Measurements from ENCODE around the gene PDS5B.
"Not testable (repeated sequence)": the region's sequence is repeated elsewhere in the genome, so short reads cannot be mapped to it uniquely, and the experiment has no call there.

The PDS5B gene, protein sequence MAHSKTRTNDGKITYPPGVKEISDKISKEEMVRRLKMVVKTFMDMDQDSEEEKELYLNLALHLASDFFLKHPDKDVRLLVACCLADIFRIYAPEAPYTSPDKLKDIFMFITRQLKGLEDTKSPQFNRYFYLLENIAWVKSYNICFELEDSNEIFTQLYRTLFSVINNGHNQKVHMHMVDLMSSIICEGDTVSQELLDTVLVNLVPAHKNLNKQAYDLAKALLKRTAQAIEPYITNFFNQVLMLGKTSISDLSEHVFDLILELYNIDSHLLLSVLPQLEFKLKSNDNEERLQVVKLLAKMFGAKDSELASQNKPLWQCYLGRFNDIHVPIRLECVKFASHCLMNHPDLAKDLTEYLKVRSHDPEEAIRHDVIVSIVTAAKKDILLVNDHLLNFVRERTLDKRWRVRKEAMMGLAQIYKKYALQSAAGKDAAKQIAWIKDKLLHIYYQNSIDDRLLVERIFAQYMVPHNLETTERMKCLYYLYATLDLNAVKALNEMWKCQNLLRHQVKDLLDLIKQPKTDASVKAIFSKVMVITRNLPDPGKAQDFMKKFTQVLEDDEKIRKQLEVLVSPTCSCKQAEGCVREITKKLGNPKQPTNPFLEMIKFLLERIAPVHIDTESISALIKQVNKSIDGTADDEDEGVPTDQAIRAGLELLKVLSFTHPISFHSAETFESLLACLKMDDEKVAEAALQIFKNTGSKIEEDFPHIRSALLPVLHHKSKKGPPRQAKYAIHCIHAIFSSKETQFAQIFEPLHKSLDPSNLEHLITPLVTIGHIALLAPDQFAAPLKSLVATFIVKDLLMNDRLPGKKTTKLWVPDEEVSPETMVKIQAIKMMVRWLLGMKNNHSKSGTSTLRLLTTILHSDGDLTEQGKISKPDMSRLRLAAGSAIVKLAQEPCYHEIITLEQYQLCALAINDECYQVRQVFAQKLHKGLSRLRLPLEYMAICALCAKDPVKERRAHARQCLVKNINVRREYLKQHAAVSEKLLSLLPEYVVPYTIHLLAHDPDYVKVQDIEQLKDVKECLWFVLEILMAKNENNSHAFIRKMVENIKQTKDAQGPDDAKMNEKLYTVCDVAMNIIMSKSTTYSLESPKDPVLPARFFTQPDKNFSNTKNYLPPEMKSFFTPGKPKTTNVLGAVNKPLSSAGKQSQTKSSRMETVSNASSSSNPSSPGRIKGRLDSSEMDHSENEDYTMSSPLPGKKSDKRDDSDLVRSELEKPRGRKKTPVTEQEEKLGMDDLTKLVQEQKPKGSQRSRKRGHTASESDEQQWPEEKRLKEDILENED (N-terminal part only)

GRCh38 chr13:32586080-32586900, at the start of gene PDS5B:
TSS of gene PDS5B (plus strand) at chr13:32586452. CDS start at chr13:32648773, 62,321 bp downstream.
- DNase-seq = peak; percentile 93

- peak; percentile 44 for DNase-seq
These were observed 48.6 kb upstream of the PDS5B start for GRCh38 chr13:32537580-32538142.

DNA sequence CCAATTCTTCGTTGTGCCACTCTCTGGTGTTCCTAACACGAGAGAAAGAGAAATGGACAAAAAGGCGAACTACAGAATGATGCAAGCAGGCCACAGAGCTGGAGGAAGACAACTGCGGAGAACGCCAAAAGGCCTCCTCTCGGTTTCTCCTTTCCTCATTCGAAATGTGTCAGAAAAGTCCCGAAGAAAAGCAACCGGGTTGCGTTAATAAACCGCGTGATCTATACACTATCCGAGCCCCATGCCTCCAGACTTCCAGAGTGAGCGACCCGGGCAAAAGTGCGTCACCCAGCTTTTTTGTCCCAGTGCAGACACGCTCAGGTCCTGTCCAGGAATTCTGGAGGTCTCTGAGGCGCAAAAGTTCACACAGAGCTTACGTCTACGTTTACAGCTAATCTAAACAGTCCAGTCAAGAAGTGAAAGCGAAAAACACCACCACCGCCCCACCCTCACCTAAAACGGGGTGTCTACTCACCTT, 48.1 kb upstream of the PDS5B start:
- no peak for DNase-seq

GRCh38 chr13:32538621-32539246, 47.5 kb upstream of the PDS5B start, which contains the start of gene N4BP2L2:
TSS of gene N4BP2L2 (minus strand) at chr13:32538795. CDS start at chr13:32537027, 1,768 bp downstream.
- peak; percentile 91 for DNase-seq

- DNase-seq = no peak
These were observed 44.0 kb upstream of the PDS5B start for GRCh38 chr13:32542221-32542620.

DNA sequence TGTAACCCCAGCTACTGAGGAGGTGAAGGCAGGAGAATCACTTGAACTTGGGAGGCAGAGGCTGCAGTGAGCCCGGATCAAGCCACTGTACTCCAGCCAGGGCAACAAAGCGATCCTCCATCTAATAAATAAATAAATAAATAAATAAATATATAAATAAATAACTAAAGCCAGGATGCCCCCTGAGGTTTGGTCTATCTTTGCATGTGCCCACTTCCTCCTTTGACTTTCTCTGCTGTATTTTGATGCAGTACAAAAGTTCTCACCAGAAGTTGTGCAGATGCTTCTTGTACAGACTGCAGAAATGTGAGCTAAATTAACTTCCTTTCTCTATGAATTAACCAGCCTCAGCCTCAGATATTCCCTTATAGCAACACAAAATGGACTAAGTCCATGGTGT, 41.2 kb upstream of the PDS5B start:
- DNase-seq = no peak

DNA sequence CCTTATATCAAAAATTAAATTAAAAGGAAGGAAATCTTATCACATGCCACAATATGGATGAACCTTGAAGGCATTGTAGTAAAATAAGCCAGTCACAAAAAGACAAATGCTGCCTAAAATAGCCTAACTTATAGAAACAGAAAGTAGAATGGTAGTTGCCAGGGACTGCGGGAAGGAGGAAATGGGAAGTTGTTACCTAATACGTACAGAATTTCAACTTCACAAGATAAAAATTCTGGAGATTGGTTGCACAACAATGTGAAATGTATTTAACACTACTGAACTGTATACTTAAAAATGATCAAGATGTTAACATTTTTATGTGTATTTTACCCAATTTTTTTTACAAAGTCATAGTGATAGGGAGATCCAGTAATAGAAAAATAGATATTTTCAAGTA, 37.4 kb upstream of the PDS5B start:
- no peak for DNase-seq

DNA sequence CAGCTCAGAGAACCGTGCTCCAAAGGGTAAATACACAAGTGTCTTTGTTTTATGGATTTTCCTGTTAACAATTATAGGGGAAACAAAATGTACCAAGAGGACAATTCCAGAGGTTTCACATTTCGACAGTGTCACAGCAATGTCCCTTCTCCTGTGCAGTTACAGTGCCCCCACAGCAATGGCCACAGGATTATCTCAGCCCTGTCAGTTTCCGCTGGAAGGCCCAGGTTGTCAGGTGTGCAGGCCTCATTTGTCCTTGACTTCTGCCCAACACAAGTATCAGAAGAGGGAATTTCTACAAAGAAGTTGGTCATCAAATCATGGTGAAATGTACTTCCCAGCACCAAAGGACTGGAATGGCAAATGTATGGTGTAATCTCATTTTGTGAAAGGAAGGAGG, 36.5 kb upstream of the PDS5B start:
- DNase-seq = no peak

- DNase-seq = no peak
These were observed 32.5 kb upstream of the PDS5B start for GRCh38 chr13:32553720-32554119.

- DNase-seq = no peak
These were observed 30.6 kb upstream of the PDS5B start for GRCh38 chr13:32555613-32556012.

- DNase-seq = not testable (repeated sequence)
These were observed 25.4 kb upstream of the PDS5B start for GRCh38 chr13:32560842-32561241.

- DNase-seq = not testable (repeated sequence)
These were observed 10.6 kb upstream of the PDS5B start for GRCh38 chr13:32575687-32576086.

- DNase-seq = no peak
These were observed 9.2 kb upstream of the PDS5B start for GRCh38 chr13:32577032-32577431.

DNA sequence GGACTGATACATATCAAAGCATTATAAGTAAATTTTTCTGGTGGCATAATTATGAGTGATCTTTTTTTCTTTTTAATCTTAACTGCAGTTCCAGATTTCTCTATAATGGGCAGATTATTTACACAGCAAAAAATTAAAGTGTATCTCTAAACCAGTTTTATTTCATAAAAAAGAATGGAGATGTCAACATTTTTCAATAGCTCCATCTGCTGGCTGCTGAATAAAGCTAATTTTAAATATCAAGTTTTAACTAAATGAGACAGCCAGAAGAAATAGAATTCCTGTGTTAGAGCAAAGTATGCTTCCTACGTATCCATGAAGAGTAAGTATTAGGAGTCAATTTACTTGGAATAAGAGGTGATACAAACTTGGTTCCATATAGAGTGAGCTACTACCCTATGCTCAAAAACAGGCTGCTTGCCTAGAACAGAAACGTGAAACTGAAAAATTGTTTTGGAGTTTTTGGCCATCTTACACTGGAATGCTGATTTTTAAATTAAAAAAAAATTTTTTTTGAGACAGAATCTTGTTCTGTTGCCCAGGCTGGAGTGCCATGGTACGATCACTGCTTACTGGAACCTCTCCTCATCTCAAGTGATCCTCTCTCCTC, 5.0 kb upstream of the PDS5B start:
- no peak for DNase-seq

DNA sequence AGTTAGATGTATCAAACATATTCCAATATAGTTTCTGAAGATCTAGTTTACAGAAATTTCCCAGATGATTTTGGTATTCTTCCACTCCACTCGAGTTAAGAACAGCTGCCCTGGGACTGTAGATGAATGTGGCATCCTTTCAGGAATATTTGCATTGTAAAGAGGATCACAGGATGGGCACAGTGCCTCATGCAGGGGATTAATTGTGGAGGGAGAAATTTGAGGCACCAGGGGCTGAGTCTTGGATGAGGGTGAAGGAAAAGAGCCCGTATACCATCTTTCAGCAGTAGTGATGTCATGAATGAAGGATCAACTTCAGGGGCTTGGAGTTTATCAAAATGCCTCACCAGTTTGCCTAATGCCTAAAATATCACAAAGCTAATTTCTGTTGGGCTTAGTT, 4.0 kb upstream of the PDS5B start:
- no peak for DNase-seq

- DNase-seq = no peak
These were observed 3.3 kb upstream of the PDS5B start for GRCh38 chr13:32582991-32583390.

DNA sequence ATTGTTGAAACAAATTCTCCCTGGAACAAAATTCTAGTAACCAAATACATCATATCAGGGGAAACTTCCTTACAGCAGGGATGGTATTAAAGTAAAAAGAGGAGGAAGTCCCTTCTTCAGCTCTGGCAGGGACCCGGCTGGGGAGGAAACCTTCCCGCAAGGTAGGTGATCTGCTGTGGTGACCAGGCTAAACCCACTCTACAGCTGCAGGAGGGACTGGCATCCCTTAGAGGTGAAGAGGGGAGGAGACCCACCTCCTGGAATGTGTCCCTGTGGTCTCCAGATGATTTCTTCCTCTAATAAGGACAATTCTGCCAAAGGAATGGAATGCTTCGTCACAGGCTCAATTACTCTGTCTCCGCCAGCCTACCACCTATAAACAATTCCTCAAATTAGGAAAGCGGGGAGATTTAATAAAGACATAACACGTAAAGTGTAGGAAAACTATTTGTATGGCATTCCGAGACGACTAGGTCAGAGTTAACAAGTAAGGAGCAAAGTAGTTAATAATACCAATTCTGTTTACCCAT, 637 bp upstream of the PDS5B start:
- DNase-seq = no peak

GRCh38 chr13:32587011-32587810, 959 bp downstream of the PDS5B start:
- DNase-seq = peak; percentile 61

DNA sequence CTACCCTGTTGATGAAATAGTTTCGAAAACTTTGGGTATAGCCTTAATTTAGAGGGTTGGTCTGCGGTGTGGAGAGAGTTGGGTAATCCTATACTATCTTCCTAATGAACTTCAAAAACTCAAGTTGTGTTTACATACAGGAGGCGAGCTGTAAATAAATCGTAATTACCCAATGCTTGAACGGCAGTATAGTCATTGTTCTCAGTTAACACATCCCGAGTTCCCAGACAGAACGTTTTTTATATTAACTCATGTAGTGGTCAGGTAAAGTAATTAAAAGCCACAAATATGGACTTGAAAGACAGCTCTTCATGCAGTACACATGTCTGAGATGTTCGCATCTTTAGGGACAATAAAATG, 1.5 kb downstream of the PDS5B start:
- DNase-seq = no peak

DNA sequence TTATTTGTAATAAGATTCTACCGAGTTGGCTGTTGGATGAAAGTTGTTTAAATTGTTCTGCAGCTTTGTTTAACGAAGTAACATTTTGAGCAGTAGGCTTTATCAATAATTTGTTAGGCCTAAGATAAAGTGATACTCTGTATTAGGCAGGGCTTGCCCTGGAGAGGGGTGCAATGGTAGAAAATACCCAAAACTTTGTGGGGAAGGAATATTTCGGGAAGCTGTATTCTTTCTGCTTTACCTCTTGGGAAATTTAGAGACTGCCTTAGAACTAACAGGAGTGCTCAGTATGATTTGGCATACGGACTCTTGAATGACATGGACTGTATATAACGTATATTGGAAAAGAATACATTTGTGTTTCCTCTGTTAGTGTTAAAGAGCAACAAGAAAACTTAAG, 2.5 kb downstream of the PDS5B start:
- no peak for DNase-seq

All from activated naive CD4-positive, alpha-beta T cell treated with Interleukin-2 at 50 U/mL for 16 hours (primary cell).